A549 (cell line): Measurements from ENCODE around the gene LARP7. TPM values are rescaled to one million over a fixed set of nuclear protein-coding genes. Genes with fewer than 3 reads are reported as not detected.

ENCODE experiments used
- ATAC-seq, 2 experiments: fragments of 200-7000 bp in 1 of 2; fragments of >200 bp in 1 of 2; cut with Nextera tagmentation in 1 of 2; cut with Tn5 transposase in 1 of 2; 3 replicates each; pipeline versions ENCODE4 v1.8.0 to v1.9.1; 2018 to 2020; ENCODE audit warnings: mild to moderate bottlenecking in 1 of 2, moderate library complexity in 1 of 2
- CTCF ChIA-PET: fragments of 300-600 bp; sonication (Branson Sonifier 250); formaldehyde crosslinking; extraction: SDS; loops from one replicate; lab custom pipeline; 2021; ENCODE audit warnings: antibody characterized with exemption, inconsistent platforms; lab: Yijun Ruan, JAX
- POLR2A ChIA-PET: fragments of 350-600 bp; formaldehyde crosslinking; extraction: SDS; loops from one replicate; lab custom pipeline; 2021; ENCODE audit warnings: antibody characterized with exemption, inconsistent platforms; lab: Yijun Ruan, JAX
- DNase-seq, 2 experiments: peaks; one replicate each; pipeline versions ENCODE4 v3.0.0 to v3.0.0-alpha.2; 2011 to 2016; ENCODE audit warnings: low read depth in 1 of 2, low spot score in 1 of 2
- FAIRE-seq: peaks from 2 replicates; lab custom pipeline; 2011; peaks lifted over from hg19 to GRCh38; lab: Jason Lieb, UNC
- H3K27ac ChIP-seq, 2 experiments: fragments of >200 bp; sonication (Bioruptor Twin); formaldehyde crosslinking; 3 replicates each; pipeline ENCODE4 v1.5.1; 2016 to 2017
- H3K4me1 ChIP-seq: fragments of >200 bp; sonication (Bioruptor Twin); formaldehyde crosslinking; 3 replicates; pipeline ENCODE4 v1.6.1; 2016
- H3K4me2 ChIP-seq: fragments of >200 bp; sonication (Bioruptor Twin); formaldehyde crosslinking; 3 replicates; pipeline ENCODE4 v1.6.1; 2016
- H3K4me3 ChIP-seq: fragments of >200 bp; sonication (Bioruptor Twin); formaldehyde crosslinking; 3 replicates; pipeline ENCODE4 v1.5.1; 2016
- H3K9me3 ChIP-seq: fragments of >200 bp; sonication (Bioruptor Twin); formaldehyde crosslinking; 3 replicates; pipeline ENCODE4 v1.6.1; 2016
- BHLHE40 ChIP-seq: IDR thresholded peaks from 2 replicates; pipeline ENCODE4 v1.6.1; 2012; ENCODE audit warnings: low read depth, low read length, inconsistent platforms
- CBX8 ChIP-seq: fragments of 200-600 bp; sonication (generic); IDR thresholded peaks from 2 replicates; pipeline ENCODE4 v1.6.1; 2016
- CHD2 ChIP-seq: fragments of 150-350 bp; IDR thresholded peaks from 2 replicates; pipeline ENCODE4 v1.6.1; 2014; ENCODE audit warnings: low read length; ENCODE audit not compliant: partially characterized antibody
- EHF ChIP-seq: fragments of 250-450 bp; sonication (Bioruptor Pico); IDR thresholded peaks from 2 replicates; pipeline ENCODE4 v1.5.0; 2020; ENCODE audit warnings: mild to moderate bottlenecking
- FOSB ChIP-seq: fragments of 250-450 bp; sonication (Bioruptor Pico); IDR thresholded peaks from 2 replicates; pipeline ENCODE4 v1.5.0; 2020; ENCODE audit warnings: mild to moderate bottlenecking, moderate library complexity
- FOSL2 ChIP-seq, 2 experiments: fragments of 450-650 bp in 1 of 2; fragments of >200 bp in 1 of 2; sonication (Bioruptor Twin) in 1 of 2; formaldehyde crosslinking; IDR thresholded peaks; 2 replicates each; pipeline versions ENCODE4 v1.5.0 to v1.6.1; 2016 to 2020; ENCODE audit warnings: mild to moderate bottlenecking in 1 of 2, moderate library complexity in 1 of 2
- GATA3 ChIP-seq: IDR thresholded peaks from 2 replicates; pipeline ENCODE4 v1.6.1; 2012; ENCODE audit warnings: borderline replicate concordance
- HMGXB4 ChIP-seq: fragments of 250-450 bp; sonication (Bioruptor Pico); IDR thresholded peaks from 2 replicates; pipeline ENCODE4 v1.5.0; 2021; ENCODE audit warnings: mild to moderate bottlenecking, moderate library complexity, borderline replicate concordance
- HOXA7 ChIP-seq: fragments of 250-450 bp; sonication (Bioruptor Pico); IDR thresholded peaks from 2 replicates; pipeline ENCODE4 v1.5.0; 2020; ENCODE audit warnings: mild to moderate bottlenecking, moderate library complexity
- HOXB5 ChIP-seq: fragments of 250-450 bp; sonication (Bioruptor Pico); IDR thresholded peaks from 2 replicates; pipeline ENCODE4 v1.5.0; 2020; ENCODE audit warnings: mild to moderate bottlenecking, moderate library complexity
- KDM5A ChIP-seq: fragments of 200-600 bp; sonication (generic); IDR thresholded peaks from 2 replicates; pipeline ENCODE4 v1.6.1; 2016; ENCODE audit warnings: antibody characterized with exemption, mild to moderate bottlenecking
- MAFK ChIP-seq: fragments of 450-650 bp; IDR thresholded peaks from 2 replicates; pipeline ENCODE4 v1.6.1; 2014; ENCODE audit not compliant: partially characterized antibody
- MAZ ChIP-seq: fragments of 150-350 bp; IDR thresholded peaks from 2 replicates; pipeline ENCODE4 v1.6.1; 2014; ENCODE audit warnings: antibody characterized with exemption, low read depth, low read length, borderline replicate concordance
- MYC ChIP-seq: IDR thresholded peaks from 2 replicates; pipeline ENCODE4 v1.6.1; 2012; ENCODE audit warnings: mild to moderate bottlenecking, inconsistent platforms, low read length, improper control_type of control experiment, borderline replicate concordance
- PHF8 ChIP-seq: fragments of 200-600 bp; sonication (generic); IDR thresholded peaks from 2 replicates; pipeline ENCODE4 v1.6.1; 2016; ENCODE audit warnings: low read depth, mild to moderate bottlenecking, antibody characterized with exemption, moderate library complexity, borderline replicate concordance
- RAD21 ChIP-seq, 2 experiments: fragments of >200 bp in 1 of 2; sonication (Bioruptor Twin) in 1 of 2; formaldehyde crosslinking in 1 of 2; IDR thresholded peaks in 1 of 2; conservative IDR thresholded peaks in 1 of 2; 2 replicates in 1 of 2; 3 replicates in 1 of 2; pipeline ENCODE4 v1.6.1; 2012 to 2018; ENCODE audit warnings: inconsistent platforms in 1 of 2
- RARB ChIP-seq: fragments of 250-450 bp; sonication (Bioruptor Pico); IDR thresholded peaks from 2 replicates; pipeline ENCODE4 v1.8.0; 2021; ENCODE audit warnings: mild to moderate bottlenecking, moderate library complexity
- REST ChIP-seq: fragments of 200-600 bp; sonication (generic); IDR thresholded peaks from 2 replicates; pipeline ENCODE4 v1.6.1; 2016; ENCODE audit warnings: antibody characterized with exemption, mild to moderate bottlenecking, moderate library complexity
- RFX5 ChIP-seq: fragments of 450-650 bp; IDR thresholded peaks from 2 replicates; pipeline ENCODE4 v1.7.1; 2014; ENCODE audit warnings: antibody characterized with exemption, mild to moderate bottlenecking, moderate library complexity
- RNF2 ChIP-seq: fragments of 200-600 bp; sonication (generic); IDR thresholded peaks from 2 replicates; pipeline ENCODE4 v1.6.1; 2016; ENCODE audit warnings: low read depth, mild to moderate bottlenecking, antibody characterized with exemption, moderate library complexity, borderline replicate concordance
- SMC3 ChIP-seq: fragments of >200 bp; sonication (Bioruptor Twin); formaldehyde crosslinking; IDR thresholded peaks from 3 replicates; pipeline ENCODE4 v1.6.1; 2018; ENCODE audit warnings: inconsistent platforms
- SREBF2 ChIP-seq: fragments of 450-650 bp; IDR thresholded peaks from 2 replicates; pipeline ENCODE4 v1.6.1; 2014; ENCODE audit warnings: mild to moderate bottlenecking, moderate library complexity
- TFCP2L1 ChIP-seq: fragments of 250-450 bp; sonication (Bioruptor Pico); IDR thresholded peaks from 2 replicates; pipeline ENCODE4 v1.5.0; 2021; ENCODE audit warnings: mild to moderate bottlenecking
- TP53 ChIP-seq: fragments of 250-450 bp; sonication (Bioruptor Pico); IDR thresholded peaks from 2 replicates; pipeline ENCODE4 v1.5.0; 2021; ENCODE audit warnings: mild to moderate bottlenecking, moderate library complexity
- ZC3H11A ChIP-seq: fragments of 450-650 bp; IDR thresholded peaks from 2 replicates; pipeline ENCODE4 v1.6.1; 2014; ENCODE audit warnings: antibody characterized with exemption, mild to moderate bottlenecking
- ZNF302 ChIP-seq: fragments of 250-450 bp; sonication (Bioruptor Pico); IDR thresholded peaks from 2 replicates; pipeline ENCODE4 v1.9.0; 2021; ENCODE audit warnings: inconsistent platforms, mild to moderate bottlenecking, moderate library complexity
- ZSCAN20 ChIP-seq: fragments of 250-450 bp; sonication (Bioruptor Pico); IDR thresholded peaks from 2 replicates; pipeline ENCODE4 v1.8.0; 2022; ENCODE audit warnings: mild to moderate bottlenecking, moderate library complexity
- WGBS: methylation state at CpG from one replicate; pipeline ENCODE4 v1.1.6; 2017; ENCODE audit errors: missing lambda C conversion rate; 5-methylcytosine and 5-hydroxymethylcytosine counted together
- polyA plus RNA-seq, 4 experiments: library from polyadenylated mRNA; depleted of rRNA in 3 of 4; stranded (reverse); fragments of >200 nt; fragmentation: RNase III in 1 of 4; extraction: RNeasy Plus Mini Kit Qiagen cat#74134 plus additional on column Dnase treatment in 1 of 4; gene quantifications; 2 replicates in 3 of 4; 3 replicates in 1 of 4; pipeline ENCODE4 v1.2.3, GENCODE V29; 2011 to 2017
- TF ChIP-seq, protein P1 (sequence below): IDR thresholded peaks from 2 replicates; pipeline ENCODE4 v1.6.1; 2012
- TF ChIP-seq, protein P2 (sequence below): IDR thresholded peaks from 2 replicates; pipeline ENCODE4 v1.6.1; 2012
- TF ChIP-seq, protein P3 (sequence below): fragments of 450-650 bp; IDR thresholded peaks from 2 replicates; pipeline ENCODE4 v1.6.1; 2014; ENCODE audit warnings: antibody characterized with exemption

The LARP7 gene
- polyA plus RNA-seq, 2 of the 4 experiments (the other 2 are of a cell fraction): 51.8 to 56.7 TPM

- Histone ChIP-seq H3K4me2 (no peak overlapping the region), H3K4me3 (no peak overlapping the region), H3K27ac (no peak overlapping the region), H3K4me1 (peaks cover 7% of the 10 kb centered on the region; the same call in 1 of the 3 replicates), H3K9me3 (no peaks in the 10 kb centered on the region)
- 28% methylated on average over 1 of the region's 1 CpG for WGBS
- TF ChIP-seq PHF8 (no peak), FOSL2 (IDR thresholded peaks at IDR 0.05) (no peak), FOSL2 (CRISPR knock-in tag; IDR thresholded peaks at IDR 0.05) (no peak), MYC (no peak), RAD21 (conservative IDR thresholded peaks at IDR 0.05 in 1 of 2, IDR thresholded peaks at IDR 0.05 in 1 of 2) (no peak), SMC3 (no peak), CHD2 (no peak), TP53 (CRISPR knock-in tag) (no peak), HOXB5 (CRISPR knock-in tag) (no peak), GATA3 (no peak), HMGXB4 (CRISPR knock-in tag) (no peak), RNF2 (no peak), RFX5 (no peak), ZSCAN20 (CRISPR knock-in tag) (no peak), ZC3H11A (no peak), RARB (CRISPR knock-in tag) (no peak), ZNF302 (CRISPR knock-in tag) (no peak)
- TF ChIP-seq, protein P1, sequence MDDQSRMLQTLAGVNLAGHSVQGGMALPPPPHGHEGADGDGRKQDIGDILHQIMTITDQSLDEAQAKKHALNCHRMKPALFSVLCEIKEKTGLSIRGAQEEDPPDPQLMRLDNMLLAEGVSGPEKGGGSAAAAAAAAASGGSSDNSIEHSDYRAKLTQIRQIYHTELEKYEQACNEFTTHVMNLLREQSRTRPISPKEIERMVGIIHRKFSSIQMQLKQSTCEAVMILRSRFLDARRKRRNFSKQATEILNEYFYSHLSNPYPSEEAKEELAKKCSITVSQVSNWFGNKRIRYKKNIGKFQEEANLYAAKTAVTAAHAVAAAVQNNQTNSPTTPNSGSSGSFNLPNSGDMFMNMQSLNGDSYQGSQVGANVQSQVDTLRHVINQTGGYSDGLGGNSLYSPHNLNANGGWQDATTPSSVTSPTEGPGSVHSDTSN: no peak
- TF ChIP-seq, protein P2, sequence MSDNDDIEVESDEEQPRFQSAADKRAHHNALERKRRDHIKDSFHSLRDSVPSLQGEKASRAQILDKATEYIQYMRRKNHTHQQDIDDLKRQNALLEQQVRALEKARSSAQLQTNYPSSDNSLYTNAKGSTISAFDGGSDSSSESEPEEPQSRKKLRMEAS: no peak
- no peak for ATAC-seq
- CTCF ChIA-PET: no interaction called here
- POLR2A ChIA-PET: no interaction called here
- no peak for FAIRE-seq
- DNase-seq: no peak
These were observed 45.4 kb upstream of the LARP7 start for GRCh38 chr4:112591593-112591992.

DNA sequence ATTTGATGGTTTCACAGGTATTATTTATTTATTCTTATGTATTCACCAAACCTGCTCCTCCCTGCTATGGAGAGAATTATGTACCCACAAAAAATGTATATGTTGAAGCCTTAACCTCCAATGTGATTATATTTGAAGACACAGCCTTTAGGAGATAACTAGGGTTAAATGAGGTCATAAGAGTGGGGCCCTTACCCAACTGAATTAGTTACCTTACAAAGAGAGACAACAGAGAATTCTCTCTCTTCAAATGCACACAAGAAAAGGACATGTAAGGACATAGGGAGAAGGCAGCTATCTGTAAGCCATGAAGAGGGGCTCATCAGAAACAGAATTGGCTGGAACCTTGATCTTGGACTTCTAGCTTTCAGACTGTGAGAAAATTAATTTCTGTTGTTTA, 44.2 kb upstream of the LARP7 start:
- no peak overlapping the region for H3K4me3 ChIP-seq
- ATAC-seq: no peak
- no peak for DNase-seq
- no peak overlapping the region for H3K4me2 ChIP-seq
- no peak for FAIRE-seq
- peaks cover 7% of the 10 kb centered on the region; the same call in 1 of the 3 replicates for H3K4me1 ChIP-seq
- POLR2A ChIA-PET: no interaction called here
- CTCF ChIA-PET: interaction anchor here (1.5 kb wide), 1 partner anchor 265 kb away, joined by 4 read pairs; no protein-coding TSS in a partner anchor
- H3K27ac ChIP-seq: no peak overlapping the region
- TF ChIP-seq REST (no peak), BHLHE40 (no peak), ZC3H11A (no peak), HOXA7 (CRISPR knock-in tag) (no peak), KDM5A (no peak), HOXB5 (CRISPR knock-in tag) (no peak), MAFK (no peak), TFCP2L1 (no peak), SREBF2 (no peak), FOSB (no peak), CBX8 (no peak), MAZ (no peak), EHF (CRISPR knock-in tag) (no peak)
- TF ChIP-seq, protein P3, sequence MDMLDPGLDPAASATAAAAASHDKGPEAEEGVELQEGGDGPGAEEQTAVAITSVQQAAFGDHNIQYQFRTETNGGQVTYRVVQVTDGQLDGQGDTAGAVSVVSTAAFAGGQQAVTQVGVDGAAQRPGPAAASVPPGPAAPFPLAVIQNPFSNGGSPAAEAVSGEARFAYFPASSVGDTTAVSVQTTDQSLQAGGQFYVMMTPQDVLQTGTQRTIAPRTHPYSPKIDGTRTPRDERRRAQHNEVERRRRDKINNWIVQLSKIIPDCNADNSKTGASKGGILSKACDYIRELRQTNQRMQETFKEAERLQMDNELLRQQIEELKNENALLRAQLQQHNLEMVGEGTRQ: no peak
- no peaks in the 10 kb centered on the region for H3K9me3 ChIP-seq
